HG02840 (cell line): ENCODE measurements around the gene HS6ST1.

Experiments used
- ATAC-seq: cut with Tn5 transposase; IDR thresholded peaks from one replicate; pipeline ENCODE4 v1.9.1; 2021; ENCODE audit warnings: mild to moderate bottlenecking, moderate library complexity, moderate number of reproducible peaks; ENCODE audit not compliant: unreplicated experiment, low FRiP score

The HS6ST1 gene

DNA sequence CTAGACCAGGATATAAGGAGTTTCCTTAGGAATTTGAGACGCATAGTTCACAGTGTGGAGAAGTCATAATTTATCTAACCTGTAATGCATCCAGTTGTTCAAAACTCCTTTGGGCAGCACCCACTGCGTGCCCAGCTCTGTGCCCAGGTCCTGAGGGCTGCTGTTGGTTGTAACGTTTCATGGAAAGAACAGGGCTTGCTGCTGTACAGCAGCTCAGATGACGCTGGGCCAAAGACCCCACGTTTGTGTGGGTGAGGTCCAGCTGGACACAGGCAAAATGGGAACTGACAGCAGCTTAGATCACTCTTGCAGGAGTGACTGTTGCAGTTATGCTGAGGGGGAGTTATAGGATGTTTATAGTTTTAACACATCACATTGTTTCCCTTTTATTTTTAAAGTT lies 30.0 kb upstream of the HS6ST1 start:
- ATAC-seq, result no peak

- no peak for ATAC-seq
Measured at GRCh38 chr2:128347701-128348539, 29.3 kb upstream of the HS6ST1 start.

DNA sequence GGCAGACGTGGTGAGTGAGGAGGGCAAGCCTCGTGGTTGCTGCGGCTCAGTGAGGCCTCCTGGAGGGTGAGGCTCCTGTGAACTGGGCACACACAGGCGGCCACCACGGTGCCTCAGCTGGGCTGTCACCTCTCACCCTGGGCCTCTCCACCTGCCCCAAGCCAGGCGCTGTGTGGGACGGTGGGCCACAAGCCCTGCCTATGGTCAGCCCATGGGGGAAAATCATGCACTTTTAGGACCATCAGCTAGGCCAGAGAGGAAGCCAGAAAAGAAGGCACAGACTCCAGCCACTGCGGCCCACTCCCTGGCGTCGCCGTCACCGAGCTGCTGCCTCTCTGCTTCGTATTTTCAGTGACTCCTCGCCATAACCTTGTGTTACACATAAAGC lies 28.5 kb upstream of the HS6ST1 start:
- ATAC-seq, result no peak

GRCh38 chr2:128346291-128347170 lies 27.9 kb upstream of the HS6ST1 start:
- no peak for ATAC-seq

DNA sequence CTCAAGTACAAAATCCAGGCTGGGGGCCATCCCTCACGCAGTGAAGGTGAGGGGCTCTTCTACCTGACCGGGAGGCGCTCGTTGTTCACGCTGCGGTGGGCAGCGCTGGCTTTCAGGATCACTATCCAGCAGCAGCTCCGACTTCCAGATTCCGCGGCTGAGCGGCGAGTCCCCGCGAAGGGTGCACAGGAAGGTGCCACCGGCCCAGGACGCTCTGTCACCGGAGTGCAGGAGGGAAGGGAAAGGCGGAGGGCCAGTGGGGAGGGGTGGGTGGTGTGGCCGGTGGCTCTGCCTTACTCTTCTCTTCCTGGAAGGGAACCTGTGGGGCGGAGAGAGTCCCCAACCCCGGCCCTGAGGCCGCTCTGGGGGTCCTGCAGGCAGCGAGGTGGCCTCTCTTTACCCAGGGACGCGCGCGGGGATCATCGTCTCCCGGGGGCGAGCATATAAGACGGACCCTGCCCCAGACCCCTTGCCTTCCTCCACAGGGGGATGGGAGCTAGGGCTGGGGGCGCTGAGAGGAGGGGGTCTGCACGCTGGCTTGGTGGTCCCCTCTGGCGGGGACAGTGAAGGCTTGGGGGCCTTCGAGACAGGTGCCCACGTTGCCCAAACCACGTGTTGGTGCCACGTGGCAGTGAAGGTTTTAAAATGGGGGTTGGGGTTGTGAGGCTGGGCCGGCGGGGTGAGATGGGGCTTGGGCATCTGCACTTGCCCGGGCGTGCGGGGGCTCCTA lies 26.9 kb upstream of the HS6ST1 start:
- no peak for ATAC-seq

- no peak for ATAC-seq
Measured at GRCh38 chr2:128344101-128344500, 25.4 kb upstream of the HS6ST1 start.

- ATAC-seq, result no peak
Measured at GRCh38 chr2:128343459-128343858, 24.8 kb upstream of the HS6ST1 start.

GRCh38 chr2:128342550-128342949 lies 23.9 kb upstream of the HS6ST1 start:
- ATAC-seq, result no peak

GRCh38 chr2:128341621-128342020 lies 23.0 kb upstream of the HS6ST1 start:
- ATAC-seq, result no peak

DNA sequence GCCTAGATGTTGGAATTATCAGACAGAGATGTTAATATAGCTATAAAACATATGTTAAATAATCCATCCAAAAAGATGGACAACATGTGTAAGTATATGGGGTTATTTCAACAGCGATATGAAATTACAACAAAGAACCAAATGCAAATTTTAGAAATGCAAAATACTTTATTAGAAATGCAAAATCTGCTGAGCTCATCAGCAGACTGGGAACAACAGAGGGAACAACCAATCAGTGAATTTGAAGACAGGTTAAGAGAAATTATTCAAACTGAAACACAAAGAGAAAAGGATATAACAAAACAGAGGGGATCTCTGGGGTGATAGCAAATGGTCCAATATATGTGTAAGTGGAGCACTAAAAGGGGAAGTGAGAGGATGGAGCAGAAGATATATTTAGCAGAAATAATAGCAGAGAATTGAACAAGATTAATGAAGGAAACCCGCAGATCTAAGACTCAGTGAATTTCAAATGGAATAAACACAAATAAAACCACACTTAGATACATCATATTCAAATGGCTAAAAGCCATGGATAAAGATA lies 13.5 kb upstream of the HS6ST1 start:
- ATAC-seq, result no peak

DNA sequence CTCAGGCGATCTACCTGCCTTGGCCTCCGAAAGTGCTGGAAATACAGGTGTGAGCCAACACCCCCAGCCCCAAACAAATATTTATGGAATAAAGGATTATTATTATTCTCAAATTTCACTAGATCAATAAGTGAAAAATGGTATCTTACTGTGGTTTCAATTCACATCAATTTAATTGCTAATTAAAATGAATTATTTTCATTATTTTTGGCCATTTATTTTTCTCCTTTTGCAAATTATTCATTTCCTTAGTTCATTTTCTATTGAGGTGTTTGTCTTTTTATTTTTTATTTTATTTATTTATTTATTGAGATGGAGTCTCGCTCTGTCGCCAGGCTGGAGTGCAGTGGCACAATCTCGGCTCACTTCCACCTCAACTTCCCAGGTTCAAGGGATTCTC lies 11.9 kb upstream of the HS6ST1 start:
- no peak for ATAC-seq

GRCh38 chr2:128329607-128330006 lies 10.9 kb upstream of the HS6ST1 start:
- no peak for ATAC-seq

- ATAC-seq, result no peak
Measured at GRCh38 chr2:128327180-128327964, 8.7 kb upstream of the HS6ST1 start.

DNA sequence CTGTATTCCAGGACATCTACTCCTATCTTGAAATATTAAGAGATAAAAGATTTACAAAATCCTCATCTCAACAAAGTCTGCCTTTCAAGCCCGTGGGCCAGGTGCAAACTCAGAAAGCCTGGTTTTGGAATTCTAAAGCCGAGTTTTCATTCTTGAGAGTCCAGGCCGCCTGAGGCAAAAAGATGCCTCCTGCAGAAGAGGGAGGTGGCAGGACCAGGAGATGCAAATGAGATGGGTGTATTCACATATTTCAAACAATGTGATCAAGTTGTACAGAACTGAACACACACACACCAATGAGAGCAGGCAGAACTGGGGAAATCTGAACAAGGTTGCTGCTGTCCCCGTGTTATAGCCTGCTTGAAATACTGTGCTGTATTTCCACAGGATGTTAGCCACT lies 7.7 kb upstream of the HS6ST1 start:
- ATAC-seq, result no peak

GRCh38 chr2:128325611-128326181 lies 7.0 kb upstream of the HS6ST1 start:
- ATAC-seq, result no peak

DNA sequence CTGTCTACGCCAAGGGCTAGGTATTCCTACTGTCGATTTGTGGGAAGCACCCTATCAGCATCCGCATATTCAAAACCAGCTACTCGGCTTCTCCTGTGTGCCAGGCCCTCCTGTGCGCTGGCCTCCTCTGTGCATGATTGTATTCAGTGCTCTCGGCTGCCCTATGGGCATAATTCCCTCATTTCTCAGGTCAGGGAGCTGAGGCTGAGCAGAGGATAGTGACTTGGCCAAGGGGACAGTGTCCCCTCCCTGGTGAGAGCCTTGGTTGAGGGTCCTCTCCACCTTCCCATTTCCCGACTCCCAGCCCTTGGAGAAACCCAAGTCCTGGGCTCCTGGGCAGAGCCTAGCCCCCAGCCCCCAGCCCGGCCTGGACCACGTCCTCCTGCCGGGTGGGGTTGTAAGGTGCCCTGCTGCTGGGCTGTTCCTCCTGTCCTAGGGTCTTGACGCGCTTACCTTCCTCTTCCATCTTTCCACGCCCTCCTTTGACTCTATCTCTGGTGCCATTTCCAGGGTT lies 6.3 kb upstream of the HS6ST1 start:
- ATAC-seq, result no peak

DNA sequence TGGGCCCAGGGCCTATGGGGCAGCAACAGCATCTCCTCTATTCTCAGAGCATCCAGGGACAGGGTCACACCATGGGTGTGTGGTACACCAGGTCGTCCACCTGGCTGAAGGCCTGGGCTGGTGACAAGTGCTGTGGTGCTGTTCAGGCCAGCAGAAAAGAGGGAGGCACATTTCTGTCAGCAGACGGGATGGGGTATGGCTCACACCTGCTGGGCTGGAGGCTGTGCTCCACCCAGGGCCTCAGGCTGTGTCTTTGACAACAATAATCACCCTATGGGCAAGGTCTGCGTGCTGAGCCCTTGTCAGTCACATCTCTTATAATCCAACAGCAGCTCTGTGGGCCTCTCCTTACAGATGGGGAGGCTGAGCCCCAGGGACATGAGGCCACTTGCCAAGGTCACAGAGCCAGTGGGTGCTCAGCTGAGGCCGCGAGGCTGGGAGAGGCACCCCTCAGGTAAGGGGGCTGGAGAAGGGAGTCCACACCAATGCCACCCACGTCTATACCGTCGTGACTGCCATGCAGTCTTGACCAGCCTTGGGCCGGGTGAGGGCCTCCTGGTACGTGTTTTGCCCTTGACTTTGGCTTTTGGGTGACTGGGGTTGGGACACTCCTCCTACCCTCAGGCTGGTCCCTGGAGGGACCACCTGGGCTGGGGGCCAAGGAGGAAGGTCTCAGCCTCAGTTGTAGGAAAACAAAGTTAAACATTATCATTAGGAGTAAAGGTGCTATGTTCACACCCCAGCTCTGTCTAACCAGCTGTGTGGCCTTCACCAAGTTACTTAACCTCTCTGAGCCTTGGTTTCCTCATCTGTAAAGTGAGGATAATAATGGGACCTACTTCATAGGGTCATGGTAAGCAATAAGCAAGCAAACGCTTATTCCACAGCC lies 5.6 kb upstream of the HS6ST1 start:
- ATAC-seq, result no peak

GRCh38 chr2:128323555-128323931 lies 4.9 kb upstream of the HS6ST1 start:
- ATAC-seq, result no peak
